Measurements from ENCODE around the gene MRPS15. TPM values are rescaled to one million over a fixed set of nuclear protein-coding genes. Genes with fewer than 3 reads are reported as not detected.
A peak's percentile ranks its signal among the peaks of the same experiment; 100 is the strongest.

The MRPS15 gene
- total RNA-seq, 1 donor from 2014 or later: 67.0 TPM

GRCh38 chr1:36450270-36450918 lies 13.8 kb downstream of the MRPS15 start, which contains the start of gene OSCP1:
Gene OSCP1, minus strand, starts transcription at chr1:36450451. Its CDS starts 82 bp downstream, at chr1:36450369.
- intact Hi-C loops (cut with micrococcal nuclease): loop anchor here (1.0 to 2.0 kb wide), 5 partner anchors 14 to 296 kb away; partner anchors contain the start of genes LSM10 and MRPS15
- Mint-ChIP-seq H3K36me3 (ENCODE audit: low read depth) (peaks cover 14% of the 10 kb centered on the region), H3K9me3 (no peaks in the 10 kb centered on the region), H3K4me3 (peak within 1 kb of the TSS; percentile 90), H3K4me1 (peaks cover 18% of the 10 kb centered on the region), H3K27ac (peak within 1 kb of the TSS; percentile 97), H3K27me3 (no peaks in the 10 kb centered on the region)
- ATAC-seq (ENCODE audit: low read depth) (peak; percentile 97), DNase-seq (peak; percentile 88)
- ChIA-PET CTCF (interaction anchor here (1.0 to 1.1 kb wide), 2 partner anchors 11 to 52 kb away, joined by 3 read pairs; no protein-coding TSS in a partner anchor), POLR2A (interaction anchor here (0.5 to 4.6 kb wide), 25 partner anchors 8 to 1575 kb away, joined by 3 to 114 read pairs (median 4); partner anchors contain the start of genes AGO3, EVA1B, LSM10 and MRPS15)
- no peak for TF ChIP-seq CTCF (IDR thresholded peaks at IDR 0.05)

- ChIA-PET POLR2A (interaction anchor here (4.6 kb wide), 1 partner anchor 15 kb away, joined by 114 read pairs; the partner anchor contains the start of gene MRPS15), CTCF (no interaction called here)
- Mint-ChIP-seq H3K4me3 (peak overlapping the region; percentile 0), H3K4me1 (peaks cover 18% of the 10 kb centered on the region), H3K27me3 (no peaks in the 10 kb centered on the region), H3K27ac (no peak overlapping the region), H3K36me3 (ENCODE audit: low read depth) (peaks cover 2% of the 10 kb centered on the region), H3K9me3 (no peaks in the 10 kb centered on the region)
- ATAC-seq (ENCODE audit: low read depth) (no peak), DNase-seq (no peak)
- intact Hi-C loops (cut with micrococcal nuclease): no loop called here
- TF ChIP-seq CTCF (IDR thresholded peaks at IDR 0.05): no peak
Measured at GRCh38 chr1:36448530-36449056, 15.6 kb downstream of the MRPS15 start.

- CTCF ChIA-PET: no interaction called here
- peaks cover 16% of the 10 kb centered on the region for H3K4me1 Mint-ChIP-seq
- H3K9me3 Mint-ChIP-seq: no peaks in the 10 kb centered on the region
- TF ChIP-seq CTCF (IDR thresholded peaks at IDR 0.05): no peak
- DNase-seq (no peak), ATAC-seq (ENCODE audit: low read depth) (no peak)
- H3K27ac Mint-ChIP-seq: no peak overlapping the region
- H3K27me3 Mint-ChIP-seq: no peaks in the 10 kb centered on the region
- intact Hi-C loops (cut with micrococcal nuclease): no loop called here
- no peak overlapping the region for H3K4me3 Mint-ChIP-seq
- POLR2A ChIA-PET: no interaction called here
- peaks cover 2% of the 10 kb centered on the region for H3K36me3 Mint-ChIP-seq (ENCODE audit: low read depth)
Measured at GRCh38 chr1:36447450-36447849, 16.7 kb downstream of the MRPS15 start.

GRCh38 chr1:36446746-36447145 lies 17.4 kb downstream of the MRPS15 start:
- Mint-ChIP-seq H3K4me1 (peaks cover 16% of the 10 kb centered on the region), H3K9me3 (no peaks in the 10 kb centered on the region), H3K4me3 (no peak overlapping the region), H3K27ac (no peak overlapping the region), H3K36me3 (ENCODE audit: low read depth) (peaks cover 2% of the 10 kb centered on the region), H3K27me3 (no peaks in the 10 kb centered on the region)
- no peak for TF ChIP-seq CTCF (IDR thresholded peaks at IDR 0.05)
- ChIA-PET CTCF (no interaction called here), POLR2A (no interaction called here)
- DNase-seq: no peak
- intact Hi-C loops (cut with micrococcal nuclease): no loop called here
- ATAC-seq (ENCODE audit: low read depth): no peak

- ATAC-seq (ENCODE audit: low read depth) (no peak), DNase-seq (no peak)
- no peak for TF ChIP-seq CTCF (IDR thresholded peaks at IDR 0.05)
- POLR2A ChIA-PET: no interaction called here
- Mint-ChIP-seq H3K36me3 (ENCODE audit: low read depth) (peaks cover 2% of the 10 kb centered on the region), H3K9me3 (no peaks in the 10 kb centered on the region), H3K27ac (no peak overlapping the region), H3K4me3 (no peak overlapping the region), H3K4me1 (peaks cover 11% of the 10 kb centered on the region), H3K27me3 (no peaks in the 10 kb centered on the region)
- CTCF ChIA-PET: no interaction called here
- intact Hi-C loops (cut with micrococcal nuclease): no loop called here
Measured at GRCh38 chr1:36446271-36446670, 17.9 kb downstream of the MRPS15 start.
